Stimulated activated CD4-positive, alpha-beta T cell treated with anti-CD3 and anti-CD28 coated beads, Interleukin-12 subunit alpha, Interleukin-12 subunit beta, amount 100 ng/mL, for 24 hours (primary cell): ENCODE results near the gene GRIN3A.
"Not testable (repeated sequence)": the region's sequence is repeated elsewhere in the genome, so short reads cannot be mapped to it uniquely, and the experiment has no call there.

Experiments used
- DNase-seq, 2 experiments: peaks; one replicate each; pipeline ENCODE4 v3.0.0-alpha.2; 2020; ENCODE audit warnings: low read depth in 2 of 2

GRIN3A gene

GRCh38 chr9:101632611-101633010 lies 105.8 kb downstream of the GRIN3A start:
- no peak for DNase-seq

GRCh38 chr9:101631892-101632291 lies 106.6 kb downstream of the GRIN3A start:
- no peak for DNase-seq

- DNase-seq, result no peak
Observed at GRCh38 chr9:101629636-101630035, 108.8 kb downstream of the GRIN3A start.

- no peak for DNase-seq
Observed at GRCh38 chr9:101628173-101628572, 110.3 kb downstream of the GRIN3A start.

GRCh38 chr9:101626295-101626694 lies 112.2 kb downstream of the GRIN3A start:
- DNase-seq, result no peak

- no peak for DNase-seq
Observed at GRCh38 chr9:101625876-101626275, 112.6 kb downstream of the GRIN3A start.

GRCh38 chr9:101620452-101620851 lies 118.0 kb downstream of the GRIN3A start:
- no peak for DNase-seq

- DNase-seq, result no peak
Observed at GRCh38 chr9:101618698-101619097, 119.7 kb downstream of the GRIN3A start.

GRCh38 chr9:101605547-101605946 lies 132.9 kb downstream of the GRIN3A start:
- no peak for DNase-seq

GRCh38 chr9:101604296-101604695 lies 134.2 kb downstream of the GRIN3A start:
- no peak for DNase-seq

GRCh38 chr9:101601904-101602765 lies 136.3 kb downstream of the GRIN3A start:
- no peak for DNase-seq

- no peak for DNase-seq
Observed at GRCh38 chr9:101594796-101595195, 143.7 kb downstream of the GRIN3A start, which contains the start of gene PPP3R2. PPP3R2 (minus strand) TSS chr9:101594969; CDS start chr9:101594921, 48 bp downstream.

- DNase-seq, result no peak
Observed at GRCh38 chr9:101593345-101593744, 145.1 kb downstream of the GRIN3A start.

GRCh38 chr9:101592788-101593187 lies 145.7 kb downstream of the GRIN3A start:
- no peak for DNase-seq

- DNase-seq, result no peak
Observed at GRCh38 chr9:101591787-101592446, 146.5 kb downstream of the GRIN3A start.

- DNase-seq, result no peak
Observed at GRCh38 chr9:101590901-101591300, 147.5 kb downstream of the GRIN3A start.

GRCh38 chr9:101590074-101590473 lies 148.4 kb downstream of the GRIN3A start:
- not testable (repeated sequence) for DNase-seq

- DNase-seq, result no peak
Observed at GRCh38 chr9:101587332-101588043, 151.0 kb downstream of the GRIN3A start.

GRCh38 chr9:101586651-101587050 lies 151.8 kb downstream of the GRIN3A start:
- DNase-seq, result no peak

GRCh38 chr9:101585740-101586139 lies 152.7 kb downstream of the GRIN3A start:
- DNase-seq, result no peak

- DNase-seq, result no peak
Observed at GRCh38 chr9:101582553-101582952, 155.9 kb downstream of the GRIN3A start.
